Activated naive CD8-positive, alpha-beta T cell treated with anti-CD3 and anti-CD28 coated beads, Interleukin-2, amount 10 ng/mL, durations not matched to agents 7 days and 5 days (primary cell): ENCODE data around the gene KLHL13. TPM values are rescaled to one million over a fixed set of nuclear protein-coding genes. Genes with fewer than 3 reads are reported as not detected.

Experiments used
- ATAC-seq: fragments of 150-1000 bp; cut with Tn5 transposase; one replicate; pipeline ENCODE4 v1.10.0; 2021; ENCODE audit warnings: low read depth, moderate library complexity
- POLR2A ChIA-PET: fragments of 350-600 bp; sonication (Branson Sonifier 250); formaldehyde crosslinking; loops from one replicate; lab custom pipeline; 2021; ENCODE audit warnings: antibody characterized with exemption; lab: Charles Lee
- DNase-seq: peaks from one replicate; pipeline ENCODE4 v3.0.0; 2021
- H3K27ac Mint-ChIP-seq: one replicate; pipeline ENCODE4 v1.8.0; 2022; ENCODE audit warnings: mild to moderate bottlenecking, mixed read lengths
- H3K27me3 Mint-ChIP-seq: one replicate; pipeline ENCODE4 v1.8.0; 2022; ENCODE audit warnings: mild to moderate bottlenecking, moderate library complexity, mixed read lengths
- H3K36me3 Mint-ChIP-seq: one replicate; pipeline ENCODE4 v1.8.0; 2021; ENCODE audit warnings: mild to moderate bottlenecking, mixed read lengths
- H3K4me1 Mint-ChIP-seq: one replicate; pipeline ENCODE4 v1.8.0; 2021; ENCODE audit warnings: mixed read lengths
- H3K4me3 Mint-ChIP-seq: one replicate; pipeline ENCODE4 v1.8.0; 2022; ENCODE audit warnings: mild to moderate bottlenecking, moderate library complexity, mixed read lengths
- H3K9me3 Mint-ChIP-seq: one replicate; pipeline ENCODE4 v1.8.0; 2021; ENCODE audit warnings: mixed read lengths
- total RNA-seq, 2 experiments: library from RNA; stranded (reverse); gene quantifications; one replicate each; pipeline ENCODE4 v1.2.3, GENCODE V29; 2021

KLHL13 gene
- total RNA-seq, 2 experiments from 2014 or later: 0.47 to 0.48 TPM

GRCh38 chrX:117996408-117996807, 120.2 kb downstream of the KLHL13 start:
- Mint-ChIP-seq H3K27ac (no peak overlapping the region), H3K9me3 (no peaks in the 10 kb centered on the region), H3K4me3 (no peak overlapping the region), H3K4me1 (no peaks in the 10 kb centered on the region), H3K36me3 (no peaks in the 10 kb centered on the region), H3K27me3 (no peaks in the 10 kb centered on the region)
- POLR2A ChIA-PET: no interaction called here
- DNase-seq (no peak), ATAC-seq (no peak)

GRCh38 chrX:117995378-117995777, 121.2 kb downstream of the KLHL13 start:
- DNase-seq: no peak
- H3K4me3 Mint-ChIP-seq: no peak overlapping the region
- H3K27me3 Mint-ChIP-seq: no peaks in the 10 kb centered on the region
- no peak for ATAC-seq
- no peaks in the 10 kb centered on the region for H3K36me3 Mint-ChIP-seq
- no peaks in the 10 kb centered on the region for H3K4me1 Mint-ChIP-seq
- POLR2A ChIA-PET: no interaction called here
- H3K9me3 Mint-ChIP-seq: no peaks in the 10 kb centered on the region
- no peak overlapping the region for H3K27ac Mint-ChIP-seq

- no peaks in the 10 kb centered on the region for H3K4me1 Mint-ChIP-seq
Observed at GRCh38 chrX:117992192-117992723, 124.4 kb downstream of the KLHL13 start.

GRCh38 chrX:117990438-117990837, 126.2 kb downstream of the KLHL13 start:
- H3K9me3 Mint-ChIP-seq: no peaks in the 10 kb centered on the region
- no peaks in the 10 kb centered on the region for H3K27me3 Mint-ChIP-seq
- H3K4me3 Mint-ChIP-seq: no peak overlapping the region
- H3K36me3 Mint-ChIP-seq: no peaks in the 10 kb centered on the region
- POLR2A ChIA-PET: no interaction called here
- ATAC-seq: no peak
- no peak for DNase-seq
- no peak overlapping the region for H3K27ac Mint-ChIP-seq
- no peaks in the 10 kb centered on the region for H3K4me1 Mint-ChIP-seq

More at GRCh38 chrX:117992192-117992723, 124.4 kb downstream of the KLHL13 start:
- no peaks in the 10 kb centered on the region for H3K9me3 Mint-ChIP-seq
- no peaks in the 10 kb centered on the region for H3K27me3 Mint-ChIP-seq
- DNase-seq (no peak), ATAC-seq (no peak)
- H3K4me3 Mint-ChIP-seq: no peak overlapping the region
- no peak overlapping the region for H3K27ac Mint-ChIP-seq
- POLR2A ChIA-PET: no interaction called here
- H3K36me3 Mint-ChIP-seq: no peaks in the 10 kb centered on the region

- no peak overlapping the region for H3K4me3 Mint-ChIP-seq
- no peaks in the 10 kb centered on the region for H3K9me3 Mint-ChIP-seq
- POLR2A ChIA-PET: no interaction called here
- H3K4me1 Mint-ChIP-seq: no peaks in the 10 kb centered on the region
- no peak for ATAC-seq
- H3K27me3 Mint-ChIP-seq: no peaks in the 10 kb centered on the region
- no peak overlapping the region for H3K27ac Mint-ChIP-seq
- H3K36me3 Mint-ChIP-seq: no peaks in the 10 kb centered on the region
- no peak for DNase-seq
Observed at GRCh38 chrX:117989512-117989911, 127.1 kb downstream of the KLHL13 start.

- POLR2A ChIA-PET: no interaction called here
- no peaks in the 10 kb centered on the region for H3K36me3 Mint-ChIP-seq
- H3K4me1 Mint-ChIP-seq: no peaks in the 10 kb centered on the region
- no peaks in the 10 kb centered on the region for H3K9me3 Mint-ChIP-seq
- no peak overlapping the region for H3K27ac Mint-ChIP-seq
- no peaks in the 10 kb centered on the region for H3K27me3 Mint-ChIP-seq
- no peak overlapping the region for H3K4me3 Mint-ChIP-seq
- ATAC-seq (no peak), DNase-seq (no peak)
Observed at GRCh38 chrX:117987373-117987772, 129.2 kb downstream of the KLHL13 start.

- no peaks in the 10 kb centered on the region for H3K9me3 Mint-ChIP-seq
- POLR2A ChIA-PET: no interaction called here
- no peak for ATAC-seq
- no peaks in the 10 kb centered on the region for H3K4me1 Mint-ChIP-seq
- DNase-seq: no peak
- H3K27me3 Mint-ChIP-seq: no peaks in the 10 kb centered on the region
- no peaks in the 10 kb centered on the region for H3K36me3 Mint-ChIP-seq
- no peak overlapping the region for H3K4me3 Mint-ChIP-seq
- no peak overlapping the region for H3K27ac Mint-ChIP-seq
Observed at GRCh38 chrX:117985241-117985640, 131.4 kb downstream of the KLHL13 start.

- H3K4me3 Mint-ChIP-seq: no peak overlapping the region
- DNase-seq (no peak), ATAC-seq (no peak)
- no peaks in the 10 kb centered on the region for H3K4me1 Mint-ChIP-seq
- H3K9me3 Mint-ChIP-seq: no peaks in the 10 kb centered on the region
- H3K27ac Mint-ChIP-seq: no peak overlapping the region
- no peaks in the 10 kb centered on the region for H3K36me3 Mint-ChIP-seq
- no peaks in the 10 kb centered on the region for H3K27me3 Mint-ChIP-seq
- POLR2A ChIA-PET: no interaction called here
Observed at GRCh38 chrX:117982694-117983392, 133.8 kb downstream of the KLHL13 start.

- POLR2A ChIA-PET: no interaction called here
- Mint-ChIP-seq H3K36me3 (no peaks in the 10 kb centered on the region), H3K9me3 (no peaks in the 10 kb centered on the region), H3K27me3 (no peaks in the 10 kb centered on the region), H3K4me1 (no peaks in the 10 kb centered on the region), H3K4me3 (no peak overlapping the region), H3K27ac (no peak overlapping the region)
- ATAC-seq: no peak
- no peak for DNase-seq
Observed at GRCh38 chrX:117978402-117978801, 138.2 kb downstream of the KLHL13 start.

GRCh38 chrX:117977526-117977925, 139.1 kb downstream of the KLHL13 start:
- Mint-ChIP-seq H3K9me3 (no peaks in the 10 kb centered on the region), H3K4me3 (no peak overlapping the region), H3K27me3 (no peaks in the 10 kb centered on the region), H3K36me3 (no peaks in the 10 kb centered on the region), H3K4me1 (no peaks in the 10 kb centered on the region), H3K27ac (no peak overlapping the region)
- DNase-seq: no peak
- POLR2A ChIA-PET: no interaction called here
- no peak for ATAC-seq

GRCh38 chrX:117973110-117973807, 143.4 kb downstream of the KLHL13 start:
- Mint-ChIP-seq H3K27me3 (no peaks in the 10 kb centered on the region), H3K9me3 (no peaks in the 10 kb centered on the region), H3K27ac (no peak overlapping the region), H3K36me3 (no peaks in the 10 kb centered on the region), H3K4me3 (no peak overlapping the region), H3K4me1 (no peaks in the 10 kb centered on the region)
- POLR2A ChIA-PET: no interaction called here
- ATAC-seq (no peak), DNase-seq (no peak)

- DNase-seq (no peak), ATAC-seq (no peak)
- Mint-ChIP-seq H3K4me1 (no peaks in the 10 kb centered on the region), H3K27me3 (no peaks in the 10 kb centered on the region), H3K4me3 (no peak overlapping the region), H3K9me3 (no peaks in the 10 kb centered on the region), H3K27ac (no peak overlapping the region), H3K36me3 (no peaks in the 10 kb centered on the region)
- POLR2A ChIA-PET: no interaction called here
Observed at GRCh38 chrX:117972711-117973109, 143.9 kb downstream of the KLHL13 start.

GRCh38 chrX:117969782-117970181, 146.8 kb downstream of the KLHL13 start:
- no peaks in the 10 kb centered on the region for H3K9me3 Mint-ChIP-seq
- no peak overlapping the region for H3K4me3 Mint-ChIP-seq
- ATAC-seq (no peak), DNase-seq (no peak)
- no peaks in the 10 kb centered on the region for H3K27me3 Mint-ChIP-seq
- no peaks in the 10 kb centered on the region for H3K36me3 Mint-ChIP-seq
- no peak overlapping the region for H3K27ac Mint-ChIP-seq
- no peaks in the 10 kb centered on the region for H3K4me1 Mint-ChIP-seq
- POLR2A ChIA-PET: no interaction called here

- no peaks in the 10 kb centered on the region for H3K4me1 Mint-ChIP-seq
- ATAC-seq (no peak), DNase-seq (no peak)
- H3K9me3 Mint-ChIP-seq: no peaks in the 10 kb centered on the region
- H3K27ac Mint-ChIP-seq: no peak overlapping the region
- no peaks in the 10 kb centered on the region for H3K27me3 Mint-ChIP-seq
- H3K4me3 Mint-ChIP-seq: no peak overlapping the region
- POLR2A ChIA-PET: no interaction called here
- no peaks in the 10 kb centered on the region for H3K36me3 Mint-ChIP-seq
Observed at GRCh38 chrX:117969328-117969727, 147.3 kb downstream of the KLHL13 start.
